Esophagus squamous epithelium (tissue), 4 donors: ENCODE results near the gene TDRD10.

ENCODE experiments used
- CTCF ChIP-seq, 6 experiments: fragments of 450-650 bp in 4 of 6; fragments of 200-600 bp in 2 of 6; sonication (generic) in 2 of 6; IDR thresholded peaks; one replicate each; pipeline ENCODE4 v1.5.1; 2016 to 2019; ENCODE audit warnings: antibody characterized with exemption in 6 of 6, mild to moderate bottlenecking in 4 of 6, moderate library complexity in 4 of 6
- POLR2A ChIP-seq, 4 donors: fragments of 450-650 bp; IDR thresholded peaks; one replicate each; pipeline ENCODE4 v1.6.1; 2017; ENCODE audit warnings: antibody characterized with exemption in 4 of 4, mild to moderate bottlenecking in 4 of 4, moderate library complexity in 3 of 4

DNA sequence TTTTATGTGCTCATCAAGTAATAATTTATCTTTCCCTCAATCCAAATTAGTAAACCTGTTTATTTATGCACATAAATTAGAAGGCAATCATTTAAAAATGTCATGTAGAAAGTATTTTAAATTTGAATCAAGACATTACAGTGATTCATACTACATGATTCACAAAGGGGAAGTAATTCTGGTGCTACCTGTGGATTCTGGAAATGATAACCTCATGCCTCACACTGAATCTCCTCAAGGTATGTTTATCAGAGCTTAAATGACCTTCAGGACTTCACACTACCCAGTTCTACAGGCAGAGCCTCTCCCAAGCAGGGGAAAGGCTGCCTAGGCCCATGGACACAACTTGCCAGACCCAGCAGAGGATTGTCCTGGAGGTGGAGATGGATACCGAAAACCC is 25.2 kb upstream of the TDRD10 start:
- TF ChIP-seq POLR2A (IDR thresholded peaks at IDR 0.05) (no peak), CTCF (IDR thresholded peaks at IDR 0.05) (no peak)
